AG09309 (cell line): ENCODE measurements around the gene CIITA.

Source experiments
- DNase-seq: peaks from one replicate; pipeline ENCODE4 v3.0.0-alpha.2; 2010; ENCODE audit warnings: low read depth
- H3K4me3 ChIP-seq: 2 replicates; pipeline ENCODE4 v1.5.1; 2011; ENCODE audit warnings: mild to moderate bottlenecking, low read depth, low read length, moderate library complexity; ENCODE audit not compliant: control insufficient read depth
- TF ChIP-seq, protein P1 (sequence below): IDR thresholded peaks from 2 replicates; pipeline ENCODE4 v1.5.1; 2011; ENCODE audit warnings: mild to moderate bottlenecking, low read depth, low read length, inconsistent platforms; ENCODE audit not compliant: insufficient read depth, control insufficient read depth; ENCODE audit errors: missing control alignments

Gene CIITA

DNA sequence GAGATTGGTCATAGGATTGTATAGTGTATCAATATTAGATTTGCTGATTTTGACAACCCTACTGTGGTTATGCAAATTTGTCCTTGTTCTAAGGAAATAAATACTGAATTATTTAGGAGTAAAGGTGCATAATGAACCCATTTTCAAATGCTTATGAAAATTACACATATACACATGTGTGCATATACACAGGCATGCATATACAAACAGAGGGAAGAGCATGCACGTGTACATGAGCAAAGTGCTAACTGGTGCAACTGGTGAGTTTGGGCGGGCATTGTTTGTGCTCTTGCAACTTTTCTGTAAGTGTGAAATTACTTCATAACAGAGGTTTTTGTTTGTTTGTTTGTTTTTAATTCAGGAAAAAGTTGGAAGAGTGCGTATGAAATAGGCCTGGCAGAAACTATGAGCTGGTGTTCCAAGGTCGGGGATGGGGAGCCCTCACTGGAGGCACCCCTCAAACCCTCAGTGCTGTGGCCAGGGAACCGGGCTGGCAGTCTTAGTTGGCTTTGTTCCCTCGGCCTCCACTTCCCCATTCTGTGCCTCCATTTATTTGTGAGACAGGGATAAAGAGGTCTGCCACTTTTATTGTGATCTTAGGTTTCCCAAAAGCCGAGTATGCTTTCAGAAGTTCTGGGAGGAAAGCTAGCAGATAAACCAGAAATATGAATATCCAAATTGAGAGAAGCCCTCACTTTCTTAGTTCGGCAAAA is 59.4 kb downstream of the CIITA start:
- no peak for DNase-seq

DNA sequence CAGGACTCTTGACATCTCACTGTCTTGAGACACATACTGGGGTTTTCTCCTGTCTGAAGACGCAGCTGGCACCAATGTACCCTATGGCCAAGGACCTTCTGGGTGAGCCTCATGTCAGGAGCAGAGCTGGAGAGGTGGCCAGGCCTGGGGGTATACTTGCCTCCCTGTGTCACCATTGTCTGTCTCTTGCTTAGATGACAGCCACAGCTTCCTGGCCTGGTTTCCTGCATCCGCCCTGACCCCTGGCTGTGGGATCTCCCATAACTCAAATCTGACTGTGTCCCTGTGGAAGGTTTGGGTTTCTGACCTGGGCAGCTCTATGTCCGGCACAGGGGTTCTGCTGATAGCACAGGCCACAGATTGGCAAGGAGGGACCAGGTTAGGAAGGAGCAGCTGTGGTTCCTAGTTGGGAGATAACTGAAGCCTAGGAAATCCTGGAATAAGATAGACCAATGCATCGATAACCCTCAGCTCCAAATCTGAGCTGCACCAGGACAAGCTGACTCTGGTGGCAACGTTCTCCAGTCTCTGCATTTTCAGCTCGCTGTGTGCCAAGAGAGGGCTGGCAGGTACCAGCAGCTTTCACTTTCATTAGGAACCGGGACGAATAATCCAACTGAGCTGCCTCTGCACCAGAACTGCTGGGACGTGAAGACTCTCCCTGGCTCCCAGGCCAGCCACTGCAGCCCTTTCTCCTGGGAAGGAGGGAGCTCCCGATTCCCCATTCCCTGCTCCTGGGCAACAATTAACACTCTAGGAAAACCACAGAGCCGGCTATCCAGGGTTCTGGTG is 60.3 kb downstream of the CIITA start:
- DNase-seq, result no peak
- TF ChIP-seq, protein P1, sequence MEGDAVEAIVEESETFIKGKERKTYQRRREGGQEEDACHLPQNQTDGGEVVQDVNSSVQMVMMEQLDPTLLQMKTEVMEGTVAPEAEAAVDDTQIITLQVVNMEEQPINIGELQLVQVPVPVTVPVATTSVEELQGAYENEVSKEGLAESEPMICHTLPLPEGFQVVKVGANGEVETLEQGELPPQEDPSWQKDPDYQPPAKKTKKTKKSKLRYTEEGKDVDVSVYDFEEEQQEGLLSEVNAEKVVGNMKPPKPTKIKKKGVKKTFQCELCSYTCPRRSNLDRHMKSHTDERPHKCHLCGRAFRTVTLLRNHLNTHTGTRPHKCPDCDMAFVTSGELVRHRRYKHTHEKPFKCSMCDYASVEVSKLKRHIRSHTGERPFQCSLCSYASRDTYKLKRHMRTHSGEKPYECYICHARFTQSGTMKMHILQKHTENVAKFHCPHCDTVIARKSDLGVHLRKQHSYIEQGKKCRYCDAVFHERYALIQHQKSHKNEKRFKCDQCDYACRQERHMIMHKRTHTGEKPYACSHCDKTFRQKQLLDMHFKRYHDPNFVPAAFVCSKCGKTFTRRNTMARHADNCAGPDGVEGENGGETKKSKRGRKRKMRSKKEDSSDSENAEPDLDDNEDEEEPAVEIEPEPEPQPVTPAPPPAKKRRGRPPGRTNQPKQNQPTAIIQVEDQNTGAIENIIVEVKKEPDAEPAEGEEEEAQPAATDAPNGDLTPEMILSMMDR, result no peak
- H3K4me3 ChIP-seq, result no peak overlapping the region

More for the DNA sequence above, 59.4 kb downstream of the CIITA start:
- TF ChIP-seq, protein P1, result no peak
- H3K4me3 ChIP-seq, result no peak overlapping the region

DNA sequence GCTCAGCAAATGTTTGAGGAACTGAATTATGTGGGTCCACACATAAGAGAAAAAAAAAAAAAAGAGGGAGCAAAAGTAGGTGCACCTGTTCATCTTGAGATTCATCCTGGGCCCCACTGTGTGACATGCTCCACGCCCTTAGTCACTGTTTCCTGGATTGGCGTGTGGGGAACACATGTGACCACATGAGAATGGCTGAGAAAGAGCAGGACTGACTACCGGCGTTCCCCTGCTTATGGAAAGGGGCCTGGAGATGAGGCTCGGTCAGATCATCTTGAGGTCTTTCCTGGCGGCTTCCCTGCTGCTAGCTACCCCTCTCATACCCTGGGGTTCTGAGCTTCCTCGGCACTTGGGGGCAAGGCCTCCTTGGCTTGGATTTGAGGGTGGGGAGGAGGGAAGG is 61.3 kb downstream of the CIITA start:
- DNase-seq, result no peak
- H3K4me3 ChIP-seq, result no peak overlapping the region
- TF ChIP-seq, protein P1, result no peak

DNA sequence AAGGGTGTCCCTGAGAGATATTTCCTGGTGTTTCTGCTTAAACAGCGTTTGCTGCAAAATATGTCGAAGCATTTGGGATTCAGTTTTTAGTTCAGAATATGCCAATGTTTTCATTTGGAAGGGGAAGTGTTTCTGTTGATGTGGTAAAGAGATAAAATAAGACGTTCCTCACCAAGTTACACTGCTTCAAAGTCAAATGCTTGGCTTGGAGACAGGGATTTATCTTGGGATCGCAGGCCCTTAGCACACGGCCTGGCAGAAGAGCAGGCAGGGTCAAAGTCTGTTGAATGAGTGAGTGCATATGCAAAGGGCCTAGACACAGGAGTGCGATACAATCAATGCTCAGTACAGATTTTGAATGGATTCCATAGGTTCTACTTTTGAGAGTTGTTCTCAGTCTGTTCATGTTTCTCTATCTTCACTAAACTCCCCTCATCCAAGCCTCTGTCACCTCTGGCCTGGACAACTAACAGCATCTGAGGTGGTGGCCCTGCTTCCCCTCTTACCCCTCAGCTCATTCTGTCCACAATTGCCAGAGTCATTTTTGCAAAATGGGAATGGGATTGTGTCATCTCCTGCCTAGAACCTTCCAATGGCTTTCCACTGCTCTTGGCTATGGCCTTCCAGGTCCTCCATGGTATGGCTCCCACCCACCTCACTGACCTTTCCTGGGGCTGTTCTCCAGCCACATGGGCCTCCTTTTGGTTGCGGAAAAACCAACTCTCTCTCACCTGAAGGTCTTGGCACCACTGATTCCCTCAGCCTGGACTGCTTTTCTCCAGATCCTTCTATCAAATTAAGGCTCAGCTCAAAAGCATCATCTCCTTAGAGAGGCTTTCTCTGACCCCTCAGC is 62.0 kb downstream of the CIITA start:
- TF ChIP-seq, protein P1, result no peak
- H3K4me3 ChIP-seq, result no peak overlapping the region
- DNase-seq, result no peak

DNA sequence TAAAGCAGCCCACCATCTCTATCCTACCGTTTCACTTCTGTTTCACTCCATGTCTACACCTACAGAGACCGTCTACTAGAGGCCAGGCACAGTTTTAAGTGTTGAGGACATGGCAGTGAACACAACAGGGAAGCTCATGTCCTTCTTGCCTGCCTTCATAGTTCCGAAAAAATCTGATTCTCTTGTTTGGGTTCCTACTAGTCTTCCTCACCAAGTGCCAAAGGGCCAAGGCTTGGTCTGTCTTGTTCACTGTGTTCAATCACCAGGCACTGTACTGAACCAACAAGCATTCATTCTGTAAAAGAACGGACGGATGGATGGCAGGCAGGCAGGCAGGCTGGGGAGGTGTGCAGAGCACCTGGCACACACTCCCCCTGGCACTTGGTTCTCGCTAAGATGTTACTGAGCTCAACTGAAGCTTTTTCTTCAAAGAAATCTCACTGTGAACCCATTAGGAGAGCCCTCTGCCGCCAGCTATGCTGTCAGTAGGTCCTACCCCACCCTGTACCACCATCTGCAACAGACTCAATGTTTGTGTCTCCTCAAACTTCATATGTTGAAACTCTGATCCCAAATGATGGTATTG is 62.7 kb downstream of the CIITA start:
- no peak overlapping the region for H3K4me3 ChIP-seq
- DNase-seq, result no peak
- TF ChIP-seq, protein P1, result no peak

DNA sequence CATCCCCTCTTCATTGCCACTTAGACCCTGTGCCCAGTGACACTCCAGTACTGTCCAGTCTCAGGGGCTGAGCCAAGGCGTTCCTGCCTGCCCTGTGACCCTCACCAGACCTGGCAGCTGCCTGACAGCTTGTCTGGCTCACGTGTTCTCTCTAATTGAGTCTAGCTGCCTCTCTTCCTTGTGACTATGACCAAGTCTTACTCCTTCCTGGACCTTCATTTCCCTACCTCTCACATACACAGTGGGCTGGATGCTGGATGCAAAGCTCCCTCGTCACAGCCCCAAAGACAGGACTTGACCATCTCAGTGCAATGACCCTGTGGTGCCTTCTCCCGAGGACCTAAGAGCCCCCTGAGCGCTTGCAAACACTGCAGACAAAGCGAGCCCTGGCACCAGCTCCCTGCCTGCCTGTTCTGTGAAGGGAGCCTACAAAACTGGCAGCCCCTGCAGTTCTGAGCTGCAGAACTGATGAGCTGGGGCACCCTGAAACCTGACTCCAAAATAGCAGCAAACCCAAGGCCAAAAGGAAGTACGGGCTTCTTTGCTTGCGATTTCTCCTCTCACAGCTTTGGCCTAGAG is 63.6 kb downstream of the CIITA start:
- TF ChIP-seq, protein P1, result no peak

More for the DNA sequence above, 63.6 kb downstream of the CIITA start:
- DNase-seq, result no peak
- H3K4me3 ChIP-seq, result peak overlapping the region; percentile 78
